ENCODE measurements around the gene ANKRD33B.
"Not testable (repeated sequence)": the region's sequence is repeated elsewhere in the genome, so short reads cannot be mapped to it uniquely, and the experiment has no call there.

Gene ANKRD33B

GRCh38 chr5:10556893-10557746 is 6.8 kb upstream of the ANKRD33B start:
- no peak for DNase-seq (ENCODE audit: low read depth in 2 of 2)

- no peak for DNase-seq (ENCODE audit: low read depth in 2 of 2)
These were observed 4.7 kb upstream of the ANKRD33B start for GRCh38 chr5:10559151-10559550.

GRCh38 chr5:10559871-10560270 is 4.0 kb upstream of the ANKRD33B start:
- no peak for DNase-seq (ENCODE audit: low read depth in 2 of 2)

- DNase-seq (ENCODE audit: low read depth in 2 of 2) = no peak
These were observed 1.4 kb upstream of the ANKRD33B start for GRCh38 chr5:10562201-10563109.

GRCh38 chr5:10563110-10563944 is 543 bp upstream of the ANKRD33B start:
- DNase-seq (ENCODE audit: low read depth in 2 of 2) = peak; percentile 10 to 21

GRCh38 chr5:10564838-10565784 is 1.2 kb downstream of the ANKRD33B start:
- DNase-seq (ENCODE audit: low read depth in 2 of 2) = no peak

GRCh38 chr5:10565785-10566542 is 2.1 kb downstream of the ANKRD33B start:
- no peak for DNase-seq (ENCODE audit: low read depth in 2 of 2)

- DNase-seq (ENCODE audit: low read depth in 2 of 2) = no peak
These were observed 2.7 kb downstream of the ANKRD33B start for GRCh38 chr5:10566543-10567068.

GRCh38 chr5:10567121-10567591 is 3.3 kb downstream of the ANKRD33B start:
- DNase-seq (ENCODE audit: low read depth in 2 of 2) = no peak

- no peak for DNase-seq (ENCODE audit: low read depth in 2 of 2)
These were observed 4.0 kb downstream of the ANKRD33B start for GRCh38 chr5:10567781-10568321.

GRCh38 chr5:10570540-10570939 is 6.7 kb downstream of the ANKRD33B start:
- DNase-seq (ENCODE audit: low read depth in 2 of 2) = not testable (repeated sequence)

- no peak for DNase-seq (ENCODE audit: low read depth in 2 of 2)
These were observed 8.6 kb downstream of the ANKRD33B start for GRCh38 chr5:10572451-10572850.

- no peak for DNase-seq (ENCODE audit: low read depth in 2 of 2)
These were observed 9.7 kb downstream of the ANKRD33B start for GRCh38 chr5:10573487-10574145.

GRCh38 chr5:10574879-10575278 is 11.0 kb downstream of the ANKRD33B start:
- not testable (repeated sequence) for DNase-seq (ENCODE audit: low read depth in 2 of 2)

- DNase-seq (ENCODE audit: low read depth in 2 of 2) = no peak
These were observed 12.4 kb downstream of the ANKRD33B start for GRCh38 chr5:10576121-10576789.

- no peak for DNase-seq (ENCODE audit: low read depth in 2 of 2)
These were observed 12.9 kb downstream of the ANKRD33B start for GRCh38 chr5:10576790-10577189.

- no peak for DNase-seq (ENCODE audit: low read depth in 2 of 2)
These were observed 13.8 kb downstream of the ANKRD33B start for GRCh38 chr5:10577371-10578292.
